Left lung (tissue), 10 donors: Measurements from ENCODE around the gene PRKAR1A. TPM values are rescaled to one million over a fixed set of nuclear protein-coding genes. Genes with fewer than 3 reads are reported as not detected.

Experiments used
- ATAC-seq: fragments of 200-7000 bp; cut with Tn5 transposase; one replicate; pipeline ENCODE4 v1.9.1; 2020; ENCODE audit warnings: moderate library complexity
- DNase-seq, 4 donors: peaks; one replicate each; pipeline ENCODE4 v3.0.0-alpha.2; 2013 to 2020
- H3K27ac ChIP-seq, 2 donors: fragments of 200-600 bp; sonication (generic) in 1 of 2; one replicate each; pipeline versions ENCODE4 v1.5.0 to v1.8.0; 2020 to 2021
- H3K27me3 ChIP-seq, 2 donors: fragments of 200-600 bp; sonication (generic) in 1 of 2; one replicate each; pipeline versions ENCODE4 v1.5.0 to v1.8.0; 2020 to 2021
- H3K36me3 ChIP-seq, 2 donors: fragments of 200-600 bp; sonication (generic) in 1 of 2; one replicate each; pipeline versions ENCODE4 v1.5.0 to v1.8.0; 2020 to 2021
- H3K4me1 ChIP-seq, 2 donors: fragments of 200-600 bp; one replicate each; pipeline ENCODE4 v1.8.0; 2021
- H3K4me3 ChIP-seq, 2 donors: fragments of 200-600 bp; sonication (generic) in 1 of 2; one replicate each; pipeline versions ENCODE4 v1.5.0 to v1.8.0; 2020 to 2021; ENCODE audit warnings: mild to moderate bottlenecking in 1 of 2
- H3K9me3 ChIP-seq, 2 donors: fragments of 200-600 bp; sonication (generic) in 1 of 2; one replicate each; pipeline versions ENCODE4 v1.5.0 to v1.8.0; 2020 to 2021
- CTCF ChIP-seq, 2 donors: fragments of 200-600 bp; sonication (generic) in 1 of 2; IDR thresholded peaks; one replicate each; pipeline versions ENCODE4 v1.5.0 to v1.8.0; 2021; ENCODE audit warnings: antibody characterized with exemption in 2 of 2
- intact Hi-C, 2 donors: fragments of 100-400 bp; cut with DNase I; formaldehyde crosslinking; loops; one replicate each; pipeline versions ENCODE4 v1.11.2 to v1.14.2; 2022
- polyA plus RNA-seq, 6 donors: library from polyadenylated mRNA; unstranded; fragments of 120-200 nt; gene quantifications; one replicate each; pipeline ENCODE4 v1.2.1, GENCODE V29; 2013; ENCODE audit not compliant: insufficient read length in 6 of 6
- total RNA-seq, 2 donors: library from RNA; stranded (reverse); fragmentation: NEBNext Ultra II Directional; extraction: Animal tissue kit (Norgen Biotek cat#: 25700); gene quantifications; one replicate each; pipeline ENCODE4 v1.2.1, GENCODE V29; 2021
- donor health status: DM: no; HTN: yes; CAD: no.
- donor health status: DM: no; HTN: no; CAD: no.

Gene PRKAR1A
- total and polyA plus RNA-seq, 8 donors: 307 to 376 (median 330) TPM

GRCh38 chr17:68599091-68599490 is 86.9 kb downstream of the PRKAR1A start:
- H3K9me3 ChIP-seq: no peaks in the 10 kb centered on the region
- intact Hi-C loops: no loop called here
- ATAC-seq: peak; percentile 38
- DNase-seq: no peak
- peak overlapping the region; percentile 62 to 66 for H3K4me3 ChIP-seq
- peak overlapping the region; percentile 89 to 93 for H3K27ac ChIP-seq
- TF ChIP-seq CTCF (IDR thresholded peaks at IDR 0.05): no peak
- H3K4me1 ChIP-seq: peaks cover 6 to 73% of the 10 kb centered on the region in 2 donors
- H3K27me3 ChIP-seq: peaks cover 0 to 64% of the 10 kb centered on the region in 2 donors
- no peaks in the 10 kb centered on the region for H3K36me3 ChIP-seq

GRCh38 chr17:68599552-68600066 is 87.4 kb downstream of the PRKAR1A start:
- H3K4me1 ChIP-seq: peaks cover 6 to 69% of the 10 kb centered on the region in 2 donors
- TF ChIP-seq CTCF (IDR thresholded peaks at IDR 0.05): no peak
- H3K27ac ChIP-seq: peak overlapping the region; percentile 89 to 93
- DNase-seq: no peak
- H3K36me3 ChIP-seq: no peaks in the 10 kb centered on the region
- intact Hi-C loops: loop anchor here in 1 of 2 donors (10.0 kb wide), 1 partner anchor 55 kb away; no protein-coding TSS in a partner anchor
- ATAC-seq: peak; percentile 7
- no peaks in the 10 kb centered on the region for H3K9me3 ChIP-seq
- H3K27me3 ChIP-seq: peaks cover 0 to 64% of the 10 kb centered on the region in 2 donors
- H3K4me3 ChIP-seq: peak overlapping the region; percentile 62 to 66

- peak overlapping the region; percentile 62 to 66 for H3K4me3 ChIP-seq
- ATAC-seq (peak; percentile 65), DNase-seq (peak in 3 of 4 donors; percentile 67 to 90 (median 67))
- H3K4me1 ChIP-seq: peaks cover 6 to 68% of the 10 kb centered on the region in 2 donors
- no peaks in the 10 kb centered on the region for H3K9me3 ChIP-seq
- no peaks in the 10 kb centered on the region for H3K36me3 ChIP-seq
- intact Hi-C loops: loop anchor here in 1 of 2 donors (10.0 kb wide), 1 partner anchor 55 kb away; no protein-coding TSS in a partner anchor
- peak in 1 of 2 donors; percentile 20 for TF ChIP-seq CTCF (IDR thresholded peaks at IDR 0.05)
- H3K27me3 ChIP-seq: peaks cover 0 to 64% of the 10 kb centered on the region in 2 donors
- H3K27ac ChIP-seq: peak overlapping the region; percentile 89 to 93
Measured at GRCh38 chr17:68600067-68600930, 88.1 kb downstream of the PRKAR1A start.

Other genes starting within 250 kb of the PRKAR1A start
- 10 to 100 TPM in 1 of 2 donors, 1 to 10 TPM in 1; 4.1 to 10.5 TPM for gene SLC16A6, start 221.3 kb upstream of the PRKAR1A start, total RNA-seq
- gene SLC16A6, start 221.3 kb upstream of the PRKAR1A start, polyA plus RNA-seq: 1 to 10 TPM in 1 of 6 donors, under 1 TPM in 5; 0.47 to 1.3 (median 0.77) TPM
- gene ARSG, start 220.9 kb upstream of the PRKAR1A start, total RNA-seq: 1 to 10 TPM; 5.2 to 10.0 TPM
- gene ARSG, start 220.9 kb upstream of the PRKAR1A start, polyA plus RNA-seq: 1 to 10 TPM; 3.4 to 5.4 (median 4.2) TPM
- 10 to 100 TPM; 52.5 to 57.1 TPM for gene WIPI1, start 54.9 kb upstream of the PRKAR1A start, total RNA-seq
- gene WIPI1, start 54.9 kb upstream of the PRKAR1A start, polyA plus RNA-seq: 10 to 100 TPM; 19.2 to 24.4 (median 20.8) TPM
- 10 to 100 TPM; 46.8 to 85.9 TPM for gene FAM20A, start 88.9 kb downstream of the PRKAR1A start, total RNA-seq
- gene FAM20A, start 88.9 kb downstream of the PRKAR1A start, polyA plus RNA-seq: 1 to 10 TPM; 3.8 to 7.3 (median 5.4) TPM